AG08395 (cell line): Measurements from ENCODE around the gene SC5D.

Source experiments
- DNase-seq: peaks from one replicate; pipeline ENCODE4 v3.0.0; 2012; ENCODE audit warnings: mixed read lengths, low spot score

The SC5D gene

DNA sequence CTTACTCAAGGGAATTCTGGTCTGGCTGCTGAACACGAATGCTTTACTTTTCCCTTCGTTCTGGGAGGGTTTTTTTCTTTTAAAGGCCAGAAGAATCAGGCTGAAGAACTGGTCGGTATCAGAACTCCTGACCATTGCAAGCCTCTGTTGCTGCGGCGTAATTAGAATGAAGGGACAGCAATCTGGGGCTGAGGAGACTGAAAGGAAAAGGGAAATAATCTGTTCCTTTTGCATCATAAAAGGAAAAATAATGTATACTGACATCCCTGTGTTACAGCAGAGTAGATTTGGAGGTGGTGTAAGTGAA lies 670 bp downstream of the SC5D start:
- no peak for DNase-seq

DNA sequence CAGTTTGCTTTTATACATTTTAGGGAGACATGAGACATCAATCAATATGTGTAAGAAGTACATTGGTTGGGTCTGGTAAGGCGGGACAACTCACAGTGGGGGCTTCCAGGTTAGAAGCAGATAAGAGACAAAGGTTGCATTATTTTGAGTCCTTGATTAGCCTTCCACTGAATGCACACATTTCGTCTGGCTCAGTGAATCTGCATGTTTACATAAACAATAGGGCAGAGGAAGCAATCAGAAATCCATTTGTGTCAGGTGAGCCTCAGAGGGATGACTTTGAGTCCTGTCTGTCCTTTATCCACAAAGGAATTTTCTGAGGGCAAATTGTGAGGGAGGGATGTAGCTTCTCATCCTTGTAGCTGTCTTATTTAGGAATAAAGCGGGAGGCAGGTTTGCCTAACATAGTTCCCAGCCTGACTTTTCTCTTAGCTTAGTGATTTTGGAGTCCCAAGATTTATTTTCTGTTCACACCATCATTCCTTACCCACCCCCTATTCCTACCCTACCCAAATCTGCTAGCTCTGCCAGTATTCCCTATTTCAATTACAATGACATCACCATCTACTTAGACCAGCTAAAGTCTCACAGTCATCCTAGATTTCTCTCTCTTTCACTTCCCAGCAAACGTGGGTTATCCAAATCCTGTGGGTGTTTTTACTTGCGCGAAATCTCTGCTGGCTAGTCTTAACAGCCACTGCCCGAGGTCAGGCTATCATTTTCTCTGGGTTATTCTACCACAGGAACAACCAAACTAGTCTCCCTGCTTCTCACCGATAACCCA lies 2.9 kb downstream of the SC5D start:
- no peak for DNase-seq

DNA sequence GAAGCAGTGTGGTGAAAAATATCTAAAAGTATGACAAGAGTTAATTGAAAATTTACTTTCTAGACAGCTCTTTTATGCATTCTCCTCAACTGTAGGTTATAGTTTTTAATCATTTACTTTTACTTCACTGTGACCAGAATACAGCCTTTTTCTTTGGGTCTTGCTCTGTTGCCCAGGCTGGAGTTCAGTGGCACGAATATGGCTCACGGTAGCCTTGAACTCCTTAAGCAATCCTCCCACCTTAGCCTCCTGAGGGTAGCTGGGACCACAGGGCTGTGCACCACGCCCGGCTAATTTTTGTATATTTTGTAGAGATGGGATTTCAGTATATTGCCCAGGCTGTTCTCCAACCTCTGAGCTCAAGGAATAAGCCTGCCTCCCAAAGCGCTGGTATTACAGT lies 5.3 kb downstream of the SC5D start:
- no peak for DNase-seq

DNA sequence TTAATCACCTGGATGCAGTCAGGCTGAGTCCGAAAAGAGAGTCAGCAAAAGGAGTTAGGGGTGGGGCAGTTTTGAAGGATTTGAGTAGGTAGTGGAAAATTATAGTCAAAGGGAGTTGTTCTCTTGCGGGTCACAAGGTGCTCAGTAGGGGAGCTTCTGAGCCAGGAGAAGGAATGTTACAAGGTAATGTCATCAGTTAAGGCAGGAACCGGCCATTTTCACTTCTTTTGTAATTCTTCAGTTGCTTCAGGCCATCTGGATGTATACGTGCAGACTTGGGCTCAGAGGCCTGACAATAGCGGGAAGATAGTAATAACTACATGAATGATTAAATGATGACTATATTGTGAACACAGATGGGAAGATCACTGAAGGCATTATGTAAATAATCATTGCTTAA lies 6.2 kb downstream of the SC5D start:
- no peak for DNase-seq

DNA sequence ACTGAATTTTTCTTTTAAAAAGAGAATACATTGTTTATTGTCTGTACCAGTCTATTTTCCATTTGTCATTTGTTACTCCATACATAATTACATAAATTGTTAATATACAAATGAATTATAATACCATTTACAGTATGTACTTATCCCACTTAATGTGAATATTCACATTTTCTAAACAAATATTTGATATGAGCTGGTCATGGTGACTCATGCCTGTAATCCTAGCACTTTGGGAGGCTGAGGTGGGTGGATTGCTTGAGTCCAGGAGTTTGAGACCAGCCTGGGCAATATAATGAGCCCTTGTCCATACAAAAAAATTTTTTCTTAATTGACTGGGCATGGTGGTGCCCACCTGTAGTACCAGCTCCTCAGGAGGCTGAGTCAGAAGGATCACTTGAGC lies 6.8 kb downstream of the SC5D start:
- DNase-seq, result no peak

DNA sequence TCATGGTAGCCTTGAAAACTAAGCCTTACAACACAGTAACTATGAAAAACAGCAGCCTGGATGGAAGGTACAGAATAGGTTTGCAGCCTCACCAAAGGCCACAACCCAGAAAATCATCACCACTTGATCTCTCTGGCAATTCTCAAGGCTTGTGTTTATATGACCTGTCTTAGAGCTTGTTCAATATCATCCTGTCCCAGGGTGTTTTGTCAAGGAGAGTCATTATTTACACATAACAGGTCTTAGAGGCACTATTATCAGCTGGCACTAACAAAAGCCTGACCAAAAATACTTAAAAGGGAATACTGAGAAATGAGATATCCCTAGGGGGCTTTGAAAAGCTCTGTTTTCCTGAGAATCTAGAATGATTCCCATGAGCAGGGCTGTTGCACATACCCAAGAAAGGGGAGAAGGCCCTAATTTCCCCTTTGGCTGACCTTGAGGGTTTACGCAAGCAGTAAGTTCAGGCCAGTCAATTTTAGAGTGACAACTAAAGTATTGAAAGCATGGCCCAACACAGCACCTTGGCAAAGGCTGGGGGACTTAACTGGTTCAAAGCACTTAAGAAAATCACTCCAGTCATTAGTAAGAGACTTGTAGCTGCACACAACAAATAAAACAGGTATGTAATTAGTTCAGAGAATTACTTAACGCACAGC lies 7.9 kb downstream of the SC5D start:
- DNase-seq, result no peak

DNA sequence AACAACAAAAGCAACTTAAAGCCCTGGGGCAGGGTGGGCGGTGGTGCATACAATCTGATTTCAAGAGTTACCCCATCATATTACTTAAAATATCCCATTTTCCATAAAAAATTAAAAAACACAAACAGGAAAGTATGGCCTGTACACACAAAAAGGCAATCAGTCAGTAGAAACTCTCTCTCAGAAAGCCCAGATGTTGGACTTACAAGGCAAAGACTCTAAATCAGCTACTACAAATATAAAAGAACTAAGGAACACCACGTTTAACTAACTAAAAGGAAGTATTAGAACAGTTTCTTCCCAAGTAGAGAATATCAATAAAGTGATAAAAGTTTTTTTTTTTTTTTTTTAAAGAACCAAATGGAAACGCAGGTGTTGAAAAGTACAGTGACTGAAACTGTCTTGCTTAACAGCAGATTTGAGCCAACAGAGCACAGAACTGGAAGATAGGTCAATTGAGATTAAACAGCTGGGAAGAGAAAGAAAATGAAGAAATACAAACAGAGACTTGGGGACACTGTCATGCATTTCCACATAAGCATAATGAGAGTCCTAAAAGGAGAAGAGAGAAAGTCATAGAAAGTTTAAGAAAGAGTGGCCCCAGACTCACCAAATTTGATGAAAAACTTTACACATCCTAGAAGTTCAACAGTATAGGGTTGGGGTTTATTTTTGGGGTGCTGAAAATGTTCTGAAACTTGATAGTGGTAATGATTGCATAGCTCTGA lies 8.6 kb downstream of the SC5D start:
- no peak for DNase-seq

DNA sequence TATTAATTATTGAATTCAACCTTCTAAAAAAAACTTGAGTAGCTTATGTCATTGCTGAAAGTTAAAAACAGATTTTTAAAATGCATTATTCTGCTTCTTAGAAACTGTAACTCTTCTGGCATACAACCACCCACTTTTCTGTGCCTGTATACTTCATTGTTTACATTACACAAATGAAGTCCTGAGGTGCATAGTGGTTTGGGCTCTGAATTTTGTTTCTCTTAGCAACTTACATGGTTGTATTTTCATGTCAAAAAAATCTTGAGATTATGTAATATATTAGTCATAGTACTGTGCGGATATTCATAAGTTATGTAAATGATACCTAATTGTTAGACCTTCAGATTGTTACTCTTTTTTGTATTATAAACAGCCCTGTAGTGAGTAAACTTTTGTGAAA lies 12.2 kb downstream of the SC5D start:
- DNase-seq, result no peak

DNA sequence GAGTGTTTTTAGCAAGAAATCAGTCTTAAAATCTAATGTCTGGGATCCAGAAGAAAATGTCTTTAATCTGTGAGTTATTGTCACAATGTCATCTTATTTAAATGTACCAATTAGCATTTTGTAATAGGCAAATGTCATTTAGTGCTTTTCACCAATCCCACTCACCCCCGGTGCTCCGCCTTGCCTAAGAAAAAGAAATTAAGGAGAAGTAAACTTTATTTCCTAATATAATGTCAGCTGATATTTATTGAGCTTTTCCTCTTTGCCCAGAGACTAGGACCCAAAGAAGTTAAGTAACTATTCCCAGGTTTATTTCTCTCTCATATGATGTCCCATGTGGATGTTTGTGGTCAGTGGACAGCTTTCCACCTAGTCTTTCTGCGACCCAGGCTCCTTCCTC lies 16.2 kb downstream of the SC5D start:
- DNase-seq, result no peak

DNA sequence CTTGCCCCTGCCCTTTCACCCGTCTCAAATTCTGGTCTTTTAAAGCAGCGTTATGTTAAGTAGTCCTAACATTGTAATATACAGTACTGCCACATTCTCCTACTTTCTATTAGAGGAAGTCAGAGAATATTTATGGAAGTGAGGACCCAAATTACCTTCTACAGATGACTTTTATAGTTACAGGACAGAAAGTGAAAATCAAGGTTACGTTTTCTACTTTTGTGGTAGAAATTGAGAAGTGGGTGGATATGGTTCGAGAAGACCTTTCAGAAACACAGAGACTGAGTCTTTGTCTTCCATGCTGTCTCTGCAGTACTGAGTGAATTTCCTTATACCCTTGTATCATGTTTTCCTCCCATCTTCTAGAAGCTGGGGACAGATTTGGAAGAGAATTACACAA lies 17.1 kb downstream of the SC5D start:
- no peak for DNase-seq

DNA sequence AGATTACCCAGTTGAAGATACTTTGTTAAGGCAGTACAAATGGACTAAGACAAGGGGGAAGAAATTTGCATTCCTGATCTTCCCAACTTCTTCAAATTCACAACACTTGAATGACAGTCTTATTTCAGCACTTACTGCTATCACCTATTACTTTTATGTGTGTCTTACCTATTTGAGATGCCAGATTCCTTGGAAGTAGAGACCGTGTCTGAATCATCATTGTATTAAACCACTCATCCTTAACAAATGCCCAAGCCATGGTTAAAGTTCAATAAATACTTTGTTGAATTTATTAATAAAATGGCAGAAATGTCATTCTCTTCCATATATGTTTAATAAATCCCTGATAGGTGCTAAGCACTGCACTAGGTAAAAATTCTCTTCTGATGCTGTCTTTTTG lies 18.3 kb downstream of the SC5D start:
- DNase-seq, result no peak

DNA sequence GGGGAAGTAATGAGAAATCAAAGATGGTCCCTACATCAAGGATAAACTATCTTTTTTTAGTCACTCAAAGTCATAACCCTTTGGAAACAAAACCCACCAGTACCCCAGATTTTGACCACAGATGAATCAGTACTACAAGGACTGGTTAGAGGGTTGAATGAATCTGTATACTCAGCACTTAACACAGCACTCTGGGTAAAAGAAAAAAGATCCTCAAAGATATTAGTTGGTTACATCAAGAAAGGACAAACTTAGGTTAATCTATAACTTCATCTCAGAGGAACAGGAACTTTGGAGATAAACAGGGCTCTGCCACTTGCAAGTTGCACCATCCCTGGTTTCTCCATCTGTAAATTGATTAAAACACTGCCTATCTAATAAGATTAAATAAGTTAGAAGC lies 18.8 kb downstream of the SC5D start:
- DNase-seq, result no peak

DNA sequence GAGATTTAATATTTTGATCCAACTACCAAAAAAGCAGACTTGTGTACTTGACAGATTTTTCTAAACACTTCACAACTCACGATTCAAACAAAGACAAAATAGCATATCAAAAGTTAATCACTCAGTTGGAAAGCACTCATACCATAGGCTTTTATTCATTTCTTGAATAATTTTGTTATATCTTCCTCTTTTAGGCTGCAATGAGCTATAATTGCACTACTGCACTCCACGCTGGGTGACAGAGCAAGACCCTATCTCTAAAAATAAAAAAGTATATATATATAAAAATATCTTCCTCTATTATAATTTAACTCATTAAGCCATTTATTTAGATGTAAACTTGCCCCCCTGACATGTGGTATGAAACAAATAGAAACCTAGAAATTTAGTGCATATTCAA lies 19.9 kb downstream of the SC5D start:
- DNase-seq, result no peak

DNA sequence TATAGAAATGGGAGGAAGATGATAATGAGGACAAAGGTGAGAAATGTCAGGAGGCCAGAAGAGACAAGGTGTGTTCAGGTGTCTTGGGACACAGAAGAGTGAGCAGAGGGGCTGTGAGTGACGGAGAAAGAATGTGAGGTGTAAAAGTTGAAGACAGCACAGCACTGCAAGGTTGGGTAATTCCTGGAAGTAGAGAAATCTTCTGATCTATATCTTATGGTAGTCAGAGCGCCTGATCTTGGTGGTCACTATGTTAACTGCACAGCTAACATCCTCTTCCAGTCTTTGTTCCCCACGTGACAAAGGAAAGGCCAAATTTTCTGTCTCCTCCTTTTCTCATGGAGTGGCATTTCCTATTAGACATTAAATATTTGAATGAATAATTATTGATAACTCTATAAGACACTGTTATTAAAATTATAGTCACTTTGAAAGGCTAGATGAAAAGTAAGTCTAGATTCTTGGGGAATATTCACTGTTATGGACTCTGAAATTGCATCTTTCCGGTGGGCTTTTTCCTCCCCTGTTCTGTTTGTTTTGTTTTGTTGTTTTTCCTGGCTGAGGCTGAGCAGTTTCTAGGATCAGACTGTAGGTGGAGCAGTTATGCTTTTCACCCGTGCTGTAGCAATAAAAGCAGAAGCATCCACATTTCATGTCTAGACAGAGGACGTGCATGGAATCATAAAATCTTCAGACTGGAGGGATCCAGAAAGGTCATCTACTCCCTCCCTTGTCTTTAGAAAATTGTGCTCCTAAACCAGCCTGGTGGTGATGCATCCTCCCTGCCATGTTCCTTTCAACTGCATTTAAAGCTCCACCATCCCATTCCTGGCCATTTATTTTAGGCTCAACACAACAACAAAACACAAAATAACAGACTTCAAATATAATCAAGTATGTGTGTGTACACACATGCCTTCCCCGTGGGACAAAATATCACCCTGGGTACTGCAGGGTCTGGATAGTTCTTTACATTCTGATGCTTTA lies 26.6 kb downstream of the SC5D start:
- DNase-seq, result peak; percentile 62

DNA sequence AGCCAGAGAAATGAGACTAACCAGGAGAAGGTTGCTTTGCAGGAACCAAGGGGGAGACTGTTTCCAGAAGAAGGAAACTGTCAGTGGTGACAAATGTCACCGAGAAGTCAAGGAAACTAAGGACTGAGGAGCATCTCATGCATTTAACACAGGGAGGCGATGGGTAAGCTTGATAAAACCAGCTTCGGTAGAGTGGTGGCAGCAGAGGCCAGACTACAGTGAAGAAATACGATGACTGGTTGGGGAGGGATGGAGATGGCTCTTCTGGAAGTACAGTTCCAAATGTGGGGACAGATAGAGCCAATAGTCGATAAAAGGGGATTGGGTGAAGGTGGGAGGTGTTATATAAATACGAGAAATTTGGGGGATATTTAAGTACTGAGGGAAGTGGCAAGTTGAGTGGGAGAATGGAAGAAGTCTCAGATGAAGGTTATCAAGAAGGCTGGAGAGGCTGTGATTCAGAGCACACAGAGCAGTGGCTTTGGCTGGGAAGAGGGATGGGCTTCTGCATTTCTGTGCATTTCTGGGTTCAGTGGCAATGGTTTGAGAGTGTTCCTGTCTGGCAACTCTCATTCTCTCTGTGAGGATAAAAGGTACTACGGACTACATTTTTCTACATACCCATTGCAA lies 29.2 kb downstream of the SC5D start:
- peak; percentile 52 for DNase-seq

DNA sequence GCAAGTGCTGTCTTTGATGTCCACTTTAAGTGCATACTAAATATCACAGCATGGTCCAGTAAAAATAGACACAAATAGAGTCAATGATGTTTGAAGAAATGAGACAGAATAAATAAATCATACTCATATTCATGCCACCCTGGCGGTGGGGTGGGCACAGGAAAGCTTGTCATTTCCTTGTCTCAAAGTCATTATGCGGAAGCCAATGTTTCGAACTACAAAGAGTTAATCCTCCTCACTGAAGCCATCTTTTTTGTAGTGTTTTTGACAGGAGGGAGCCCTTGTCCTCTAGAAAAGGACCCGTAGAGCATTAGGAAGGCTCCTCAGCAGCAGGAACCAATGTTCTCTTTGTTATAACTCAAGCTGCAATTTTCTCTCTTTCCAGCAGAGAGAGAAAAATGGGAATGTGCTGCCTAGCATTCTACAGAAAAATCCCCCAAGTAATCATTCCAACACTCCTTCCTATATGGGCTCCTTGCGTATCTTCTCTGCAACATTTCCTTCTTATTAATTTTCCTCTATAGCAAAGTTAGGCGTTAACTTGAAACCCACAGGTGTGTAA lies 30.6 kb downstream of the SC5D start:
- DNase-seq, result no peak

DNA sequence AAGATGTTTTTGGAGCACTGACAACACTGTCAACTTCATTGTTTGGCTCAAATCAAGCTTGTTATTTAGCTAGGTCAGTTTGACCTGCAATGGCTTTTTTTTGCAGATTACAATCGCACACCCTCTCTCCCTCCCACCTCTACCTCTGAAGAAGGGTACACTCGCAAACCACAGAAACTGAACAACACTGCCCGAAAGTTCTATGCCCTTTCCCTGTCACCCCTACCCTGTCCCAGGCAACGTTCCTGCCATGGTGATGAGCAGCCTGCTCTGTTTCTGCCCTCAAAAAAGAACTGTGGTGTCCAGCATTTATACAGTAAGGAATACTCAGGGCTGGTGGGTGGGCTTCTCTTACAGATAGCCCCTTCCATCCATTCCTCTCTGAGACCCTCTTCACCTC lies 33.7 kb downstream of the SC5D start:
- no peak for DNase-seq

DNA sequence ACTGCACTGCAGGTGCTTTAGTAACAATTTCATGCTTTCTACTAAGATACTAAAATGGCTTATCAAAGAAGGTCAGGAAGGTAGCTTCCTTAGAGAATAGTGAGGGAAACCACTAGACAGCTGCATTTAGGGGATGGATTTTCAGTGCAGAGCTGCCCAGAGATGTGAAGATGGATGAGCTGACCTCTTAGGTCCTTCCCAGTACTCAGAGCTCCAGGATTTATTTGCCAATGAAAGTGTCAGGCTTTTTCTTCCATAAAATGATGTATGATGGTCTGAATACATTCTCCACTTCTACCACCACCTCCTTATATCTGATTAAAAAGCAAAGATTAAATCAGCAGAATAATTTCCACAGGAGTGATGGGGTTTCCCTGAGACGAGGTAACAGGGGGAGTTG lies 35.0 kb downstream of the SC5D start:
- DNase-seq, result no peak

DNA sequence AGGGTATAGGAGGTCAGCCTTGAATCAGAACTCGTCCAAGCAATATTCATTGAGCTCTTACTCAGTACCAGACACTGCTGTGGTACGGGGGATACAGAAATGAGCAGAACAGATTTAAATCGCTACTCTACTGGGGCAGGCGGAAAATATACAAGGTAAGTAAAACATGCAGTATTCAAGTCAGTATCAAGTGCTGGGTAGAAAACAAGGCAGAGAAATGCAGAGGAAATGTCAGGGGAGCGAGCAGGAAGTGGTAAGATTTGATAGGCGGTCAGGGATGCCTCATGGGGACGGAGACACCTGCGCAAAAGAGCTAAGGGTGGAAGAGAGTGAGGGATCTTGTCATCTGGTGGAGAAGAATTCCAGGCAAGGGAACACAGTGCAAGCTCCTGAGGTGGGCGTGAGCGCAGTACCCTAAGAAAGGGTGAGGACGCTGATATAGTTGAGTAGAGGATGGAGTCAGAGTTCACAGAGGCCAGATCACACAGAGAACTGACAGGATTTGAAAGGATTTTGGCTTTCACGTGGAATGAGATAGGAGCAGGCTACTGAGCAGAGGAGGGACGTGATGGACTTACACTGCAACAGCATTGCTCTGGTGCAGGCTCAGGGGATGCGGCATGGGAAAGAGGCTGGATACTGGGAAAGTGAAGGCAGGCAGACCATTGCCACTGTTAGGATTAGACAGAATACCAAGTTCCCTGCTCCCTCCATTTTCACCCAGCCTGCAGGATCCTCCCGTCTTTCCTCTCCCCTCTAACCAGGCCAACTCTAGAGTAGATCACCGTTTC lies 35.8 kb downstream of the SC5D start:
- DNase-seq, result no peak

DNA sequence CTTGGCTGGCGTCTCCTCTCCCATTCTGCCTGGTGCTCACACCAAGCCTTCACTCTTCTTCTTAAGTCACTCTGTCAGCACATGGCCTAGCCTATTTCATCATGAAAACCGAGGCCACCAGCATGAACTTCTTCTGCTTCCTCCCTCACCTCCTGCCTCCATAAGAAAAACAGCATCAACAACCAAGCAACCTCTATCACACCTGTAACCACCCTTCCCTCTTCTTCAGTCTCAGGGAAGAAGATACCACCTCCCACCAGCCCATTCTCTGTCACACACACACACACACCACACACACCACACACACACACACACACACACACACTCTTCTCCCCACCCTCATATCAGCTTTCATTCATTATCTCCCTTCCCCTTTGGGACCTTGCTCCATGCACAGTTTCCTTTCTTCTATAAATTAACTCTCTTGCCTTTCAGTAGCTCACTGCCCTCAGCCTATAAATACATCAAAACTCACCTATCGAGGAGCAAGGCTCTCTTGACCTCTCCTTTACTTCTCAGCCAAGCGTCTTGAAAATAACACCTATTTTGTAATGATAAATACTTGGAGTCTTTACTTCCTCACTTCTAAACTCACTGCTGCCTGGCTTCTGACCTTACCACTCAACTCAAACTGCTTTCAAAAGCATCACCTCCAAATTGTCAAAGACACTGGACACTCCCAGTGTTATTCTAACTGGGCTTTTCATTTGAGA lies 36.6 kb downstream of the SC5D start:
- DNase-seq, result no peak
